ACC112 (cell line): ENCODE results near the gene PCDHGA9.
"Not testable (repeated sequence)": the region's sequence is repeated elsewhere in the genome, so short reads cannot be mapped to it uniquely, and the experiment has no call there.

Experiments used
- H2AFZ ChIP-seq: fragments of 200-600 bp; sonication (generic); one replicate; pipeline ENCODE4 v1.6.0; 2017; ENCODE audit warnings: antibody characterized with exemption, low read length; ENCODE audit not compliant: unreplicated experiment
- H3K27ac ChIP-seq: fragments of 200-600 bp; sonication (generic); 2 replicates; pipeline ENCODE4 v1.5.1; 2014; ENCODE audit warnings: low read depth, mild to moderate bottlenecking, antibody characterized with exemption, low read length, moderate library complexity
- H3K27me3 ChIP-seq: fragments of 200-600 bp; sonication (generic); 2 replicates; pipeline ENCODE4 v1.6.1; 2014; ENCODE audit warnings: mild to moderate bottlenecking, antibody characterized with exemption, low read length, moderate library complexity, mixed read lengths; ENCODE audit not compliant: insufficient read depth
- H3K36me3 ChIP-seq: fragments of 200-600 bp; sonication (generic); 2 replicates; pipeline ENCODE4 v1.6.1; 2016; ENCODE audit warnings: mild to moderate bottlenecking, antibody characterized with exemption, low read length, moderate library complexity, mixed read lengths; ENCODE audit not compliant: insufficient read depth
- H3K4me1 ChIP-seq: fragments of 200-600 bp; sonication (generic); one replicate; pipeline ENCODE4 v1.6.1; 2016; ENCODE audit warnings: low read length, mixed read lengths; ENCODE audit not compliant: insufficient read depth, unreplicated experiment, control insufficient read depth
- H3K4me3 ChIP-seq: fragments of 200-600 bp; sonication (generic); 2 replicates; pipeline ENCODE4 v1.5.1; 2014; ENCODE audit warnings: mild to moderate bottlenecking, low read depth, low read length
- H3K79me2 ChIP-seq: fragments of 200-600 bp; sonication (generic); one replicate; pipeline ENCODE4 v1.6.0; 2016; ENCODE audit warnings: low read length; ENCODE audit not compliant: control insufficient read depth, unreplicated experiment, insufficient read depth

PCDHGA9 gene

GRCh38 chr5:141432726-141433125 is 30.1 kb downstream of the PCDHGA9 start:
- H3K4me1 ChIP-seq, H3K36me3 ChIP-seq, H2AFZ ChIP-seq, H3K4me3 ChIP-seq, H3K79me2 ChIP-seq, H3K27ac ChIP-seq: not testable (repeated sequence)
- H3K27me3 ChIP-seq: peaks cover 10% of the 10 kb centered on the region; the same call in 1 of the 2 replicates

GRCh38 chr5:141434006-141434405 is 31.4 kb downstream of the PCDHGA9 start:
- Histone ChIP-seq H3K79me2 (no peaks in the 10 kb centered on the region), H3K27ac (no peak overlapping the region), H2AFZ (no peak overlapping the region), H3K27me3 (peaks cover 10% of the 10 kb centered on the region; the same call in 1 of the 2 replicates), H3K4me1 (no peaks in the 10 kb centered on the region), H3K4me3 (no peak overlapping the region), H3K36me3 (no peaks in the 10 kb centered on the region)

- no peak overlapping the region for H3K4me3 ChIP-seq
- H3K4me1 ChIP-seq: no peaks in the 10 kb centered on the region
- no peaks in the 10 kb centered on the region for H3K36me3 ChIP-seq
- H2AFZ ChIP-seq: no peak overlapping the region
- H3K79me2 ChIP-seq: no peaks in the 10 kb centered on the region
- no peaks in the 10 kb centered on the region; the same call in 1 of the 2 replicates for H3K27me3 ChIP-seq
- no peak overlapping the region for H3K27ac ChIP-seq
Measured at GRCh38 chr5:141437221-141437620, 34.6 kb downstream of the PCDHGA9 start.

GRCh38 chr5:141439411-141440141 is 37.0 kb downstream of the PCDHGA9 start:
- Histone ChIP-seq H3K4me1 (no peaks in the 10 kb centered on the region), H3K4me3 (no peak overlapping the region), H3K27me3 (no peaks in the 10 kb centered on the region), H3K79me2 (no peaks in the 10 kb centered on the region), H2AFZ (no peak overlapping the region), H3K27ac (no peak overlapping the region), H3K36me3 (no peaks in the 10 kb centered on the region)

- H3K27me3 ChIP-seq: no peaks in the 10 kb centered on the region
- no peaks in the 10 kb centered on the region for H3K79me2 ChIP-seq
- H3K4me1 ChIP-seq: no peaks in the 10 kb centered on the region
- no peak overlapping the region for H3K27ac ChIP-seq
- no peak overlapping the region for H3K4me3 ChIP-seq
- no peaks in the 10 kb centered on the region for H3K36me3 ChIP-seq
- H2AFZ ChIP-seq: no peak overlapping the region
Measured at GRCh38 chr5:141440341-141440740, 37.8 kb downstream of the PCDHGA9 start.

GRCh38 chr5:141441571-141442170 is 39.1 kb downstream of the PCDHGA9 start:
- Histone ChIP-seq H3K4me1 (no peaks in the 10 kb centered on the region), H2AFZ (no peak overlapping the region), H3K27me3 (no peaks in the 10 kb centered on the region), H3K79me2 (no peaks in the 10 kb centered on the region), H3K27ac (no peak overlapping the region), H3K36me3 (no peaks in the 10 kb centered on the region), H3K4me3 (no peak overlapping the region)
